ENCODE results near the gene LRBA. TPM values are rescaled to one million over a fixed set of nuclear protein-coding genes. Genes with fewer than 3 reads are reported as not detected.

LRBA gene
- total and polyA plus RNA-seq, 4 donors: 8.2 to 69.8 (median 32.8) TPM

DNA sequence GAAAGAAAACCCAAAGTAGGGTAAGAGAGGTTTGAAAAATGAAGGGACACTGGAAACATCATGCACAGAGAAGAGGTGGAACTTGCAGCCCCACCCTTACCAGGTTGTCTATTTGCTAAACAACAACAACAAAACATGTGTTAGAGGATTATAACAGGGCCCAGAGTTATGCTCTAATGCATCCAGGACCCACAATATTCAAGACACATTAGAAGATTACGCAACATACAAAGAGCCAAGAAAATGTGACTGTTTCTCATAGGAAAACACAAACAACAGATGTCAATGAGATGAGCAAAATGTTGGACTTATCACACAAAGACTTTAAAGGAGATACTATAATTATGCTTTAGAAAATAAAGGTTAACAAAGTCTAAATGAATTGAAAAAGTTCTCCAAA lies 128.5 kb downstream of the LRBA start:
- no peak for TF ChIP-seq EGR1 (IDR thresholded peaks at IDR 0.05; ENCODE audit: low read depth in 2 of 2)
- no peak for TF ChIP-seq RXRA (IDR thresholded peaks at IDR 0.05)
- no peak for TF ChIP-seq SP1 (IDR thresholded peaks at IDR 0.05)
- Histone ChIP-seq H3K36me3 (ENCODE audit: control insufficient read depth in 4 of 4, insufficient read depth in 3 of 4, low read depth in 1 of 4, low read length in 3 of 4) (peaks cover 0 to 2% (median 0%) of the 10 kb centered on the region in 4 donors), H3K9ac (ENCODE audit: low read depth in 1 of 2, low read length in 2 of 2) (no peak overlapping the region), H3K4me3 (ENCODE audit: low read depth in 1 of 3, low read length in 3 of 3) (no peak overlapping the region), H3K27me3 (ENCODE audit: control insufficient read depth in 4 of 4, insufficient read depth in 4 of 4, low read length in 3 of 4) (no peaks in the 10 kb centered on the region), H3K27ac (ENCODE audit: low read depth in 1 of 2, low read length in 2 of 2) (no peak overlapping the region), H3K4me1 (ENCODE audit: control insufficient read depth in 4 of 4, insufficient read depth in 4 of 4, low read length in 3 of 4) (no peaks in the 10 kb centered on the region), H3K9me3 (ENCODE audit: control insufficient read depth in 4 of 4, low read length in 3 of 4) (no peaks in the 10 kb centered on the region)
- DNase-seq (ENCODE audit: low spot score): no peak
- WGBS: 99% methylated on average over 1 of the region's 1 CpG

DNA sequence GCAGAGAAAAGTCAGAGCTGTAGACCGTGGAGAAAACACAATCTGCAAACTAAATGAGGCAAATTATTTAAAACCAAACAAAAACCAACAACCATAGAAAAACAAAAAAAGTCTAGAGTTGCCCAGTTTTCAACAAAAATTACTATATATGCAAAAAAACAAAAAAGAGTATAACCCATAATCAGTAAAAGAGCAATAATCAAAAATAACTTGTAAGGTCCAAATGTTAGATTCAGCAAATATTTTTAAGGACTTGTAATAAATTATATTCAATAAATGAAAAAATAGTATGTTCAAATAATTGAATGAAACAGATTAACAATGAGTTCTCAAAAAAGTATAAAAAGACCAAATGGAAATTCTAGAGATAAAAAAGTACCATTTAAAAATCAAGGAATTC lies 130.5 kb downstream of the LRBA start:
- Histone ChIP-seq H3K4me3 (ENCODE audit: low read depth in 1 of 3, low read length in 3 of 3) (no peak overlapping the region), H3K27me3 (ENCODE audit: control insufficient read depth in 4 of 4, insufficient read depth in 4 of 4, low read length in 3 of 4) (no peaks in the 10 kb centered on the region), H3K9ac (ENCODE audit: low read depth in 1 of 2, low read length in 2 of 2) (no peak overlapping the region), H3K27ac (ENCODE audit: low read depth in 1 of 2, low read length in 2 of 2) (no peak overlapping the region), H3K4me1 (ENCODE audit: control insufficient read depth in 4 of 4, insufficient read depth in 4 of 4, low read length in 3 of 4) (no peaks in the 10 kb centered on the region), H3K36me3 (ENCODE audit: control insufficient read depth in 4 of 4, insufficient read depth in 3 of 4, low read depth in 1 of 4, low read length in 3 of 4) (no peaks in the 10 kb centered on the region), H3K9me3 (ENCODE audit: control insufficient read depth in 4 of 4, low read length in 3 of 4) (peaks cover 0 to 2% (median 0%) of the 10 kb centered on the region in 4 donors)
- 99% methylated on average over 1 of the region's 1 CpG for WGBS
- TF ChIP-seq SP1 (IDR thresholded peaks at IDR 0.05) (no peak), EGR1 (IDR thresholded peaks at IDR 0.05; ENCODE audit: low read depth in 2 of 2) (no peak), MAX (IDR thresholded peaks at IDR 0.05) (no peak), RXRA (IDR thresholded peaks at IDR 0.05) (no peak), GABPA (IDR thresholded peaks at IDR 0.05 in 1 of 2, conservative IDR thresholded peaks at IDR 0.05 in 1 of 2) (no peak), FOXA2 (IDR thresholded peaks at IDR 0.05) (no peak), NR2F2 (IDR thresholded peaks at IDR 0.05) (no peak), JUND (IDR thresholded peaks at IDR 0.05) (no peak), FOXA1 (IDR thresholded peaks at IDR 0.05) (no peak)
- TF ChIP-seq, protein P1, sequence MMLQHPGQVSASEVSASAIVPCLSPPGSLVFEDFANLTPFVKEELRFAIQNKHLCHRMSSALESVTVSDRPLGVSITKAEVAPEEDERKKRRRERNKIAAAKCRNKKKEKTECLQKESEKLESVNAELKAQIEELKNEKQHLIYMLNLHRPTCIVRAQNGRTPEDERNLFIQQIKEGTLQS (IDR thresholded peaks at IDR 0.05): no peak
- TF ChIP-seq, protein P2, sequence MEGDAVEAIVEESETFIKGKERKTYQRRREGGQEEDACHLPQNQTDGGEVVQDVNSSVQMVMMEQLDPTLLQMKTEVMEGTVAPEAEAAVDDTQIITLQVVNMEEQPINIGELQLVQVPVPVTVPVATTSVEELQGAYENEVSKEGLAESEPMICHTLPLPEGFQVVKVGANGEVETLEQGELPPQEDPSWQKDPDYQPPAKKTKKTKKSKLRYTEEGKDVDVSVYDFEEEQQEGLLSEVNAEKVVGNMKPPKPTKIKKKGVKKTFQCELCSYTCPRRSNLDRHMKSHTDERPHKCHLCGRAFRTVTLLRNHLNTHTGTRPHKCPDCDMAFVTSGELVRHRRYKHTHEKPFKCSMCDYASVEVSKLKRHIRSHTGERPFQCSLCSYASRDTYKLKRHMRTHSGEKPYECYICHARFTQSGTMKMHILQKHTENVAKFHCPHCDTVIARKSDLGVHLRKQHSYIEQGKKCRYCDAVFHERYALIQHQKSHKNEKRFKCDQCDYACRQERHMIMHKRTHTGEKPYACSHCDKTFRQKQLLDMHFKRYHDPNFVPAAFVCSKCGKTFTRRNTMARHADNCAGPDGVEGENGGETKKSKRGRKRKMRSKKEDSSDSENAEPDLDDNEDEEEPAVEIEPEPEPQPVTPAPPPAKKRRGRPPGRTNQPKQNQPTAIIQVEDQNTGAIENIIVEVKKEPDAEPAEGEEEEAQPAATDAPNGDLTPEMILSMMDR (IDR thresholded peaks at IDR 0.05; ENCODE audit: low read depth, low read length, missing input control): no peak
- DNase-seq (ENCODE audit: low spot score): no peak

- no peak for TF ChIP-seq MAX (IDR thresholded peaks at IDR 0.05)
- no peak for TF ChIP-seq JUND (IDR thresholded peaks at IDR 0.05)
- no peak for TF ChIP-seq SP1 (IDR thresholded peaks at IDR 0.05)
- no peak for TF ChIP-seq FOXA1 (IDR thresholded peaks at IDR 0.05)
- no peak for TF ChIP-seq RAD21 (IDR thresholded peaks at IDR 0.05)
- no peak for TF ChIP-seq HNF4A (conservative IDR thresholded peaks at IDR 0.05)
- TF ChIP-seq, protein P1 (IDR thresholded peaks at IDR 0.05): no peak
- TF ChIP-seq, protein P2 (IDR thresholded peaks at IDR 0.05; ENCODE audit: low read depth, low read length, missing input control): no peak
- no peak for TF ChIP-seq TAF1 (conservative IDR thresholded peaks at IDR 0.05)
- TF ChIP-seq GABPA (IDR thresholded peaks at IDR 0.05 in 1 of 2, conservative IDR thresholded peaks at IDR 0.05 in 1 of 2): no peak
- TF ChIP-seq YY1 (IDR thresholded peaks at IDR 0.05): no peak
- no peak for TF ChIP-seq HNF4G (IDR thresholded peaks at IDR 0.05)
- no peak for TF ChIP-seq FOXA2 (IDR thresholded peaks at IDR 0.05)
- TF ChIP-seq REST (IDR thresholded peaks at IDR 0.05): no peak
- no peak for TF ChIP-seq NR2F2 (IDR thresholded peaks at IDR 0.05)
- no peak for TF ChIP-seq RXRA (IDR thresholded peaks at IDR 0.05)
- TF ChIP-seq EGR1 (IDR thresholded peaks at IDR 0.05; ENCODE audit: low read depth in 2 of 2): no peak
- WGBS: 98% methylated on average over 1 of the region's 1 CpG
Measured at GRCh38 chr4:150875367-150875766, 139.7 kb downstream of the LRBA start.

More at GRCh38 chr4:150875367-150875766, 139.7 kb downstream of the LRBA start:
- Histone ChIP-seq H3K9ac (ENCODE audit: low read depth in 1 of 2, low read length in 2 of 2) (no peak overlapping the region), H3K36me3 (ENCODE audit: control insufficient read depth in 4 of 4, insufficient read depth in 3 of 4, low read depth in 1 of 4, low read length in 3 of 4) (peaks cover 0 to 5% (median 0%) of the 10 kb centered on the region in 4 donors), H3K27ac (ENCODE audit: low read depth in 1 of 2, low read length in 2 of 2) (no peak overlapping the region), H3K27me3 (ENCODE audit: control insufficient read depth in 4 of 4, insufficient read depth in 4 of 4, low read length in 3 of 4) (no peaks in the 10 kb centered on the region), H3K4me3 (ENCODE audit: low read depth in 1 of 3, low read length in 3 of 3) (no peak overlapping the region), H3K4me1 (ENCODE audit: control insufficient read depth in 4 of 4, insufficient read depth in 4 of 4, low read length in 3 of 4) (no peaks in the 10 kb centered on the region), H3K9me3 (ENCODE audit: control insufficient read depth in 4 of 4, low read length in 3 of 4) (peaks cover 0 to 3% (median 0%) of the 10 kb centered on the region in 4 donors)
- no peak for DNase-seq (ENCODE audit: low spot score)

Measured in liver (tissue), 9 donors.